ENCODE data around the gene RAB9B. TPM values are rescaled to one million over a fixed set of nuclear protein-coding genes. Genes with fewer than 3 reads are reported as not detected.
"Not testable (repeated sequence)": the region's sequence is repeated elsewhere in the genome, so short reads cannot be mapped to it uniquely, and the experiment has no call there.

Gene RAB9B
- total RNA-seq, 1 donor from 2014 or later, result 0.33 TPM

DNA sequence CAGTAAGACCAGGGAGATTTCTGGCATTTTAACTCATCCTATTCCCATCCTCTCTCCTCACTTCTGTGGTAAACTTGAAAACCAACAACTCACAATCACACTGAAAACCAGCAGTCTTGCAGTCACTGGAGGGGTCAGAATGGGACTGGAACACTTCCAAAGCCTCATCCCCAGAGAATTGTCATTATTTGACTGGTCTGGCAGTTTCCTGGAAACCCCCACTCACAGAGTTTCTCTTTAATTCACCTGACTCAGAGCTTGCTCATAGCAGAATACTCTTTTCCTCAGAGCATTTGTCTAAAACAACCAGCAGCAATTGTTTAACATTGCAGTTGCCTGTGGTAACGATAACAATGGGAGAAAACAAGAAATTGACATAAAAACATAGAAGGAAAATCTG, 7.3 kb upstream of the RAB9B start:
- DNase-seq (ENCODE audit: low read depth), result no peak
- Histone ChIP-seq H3K36me3 (ENCODE audit: control insufficient read depth, insufficient read depth, low read length) (no peaks in the 10 kb centered on the region), H3K27me3 (ENCODE audit: control insufficient read depth, insufficient read depth, low read length) (no peaks in the 10 kb centered on the region), H3K4me3 (ENCODE audit: low read depth, low read length) (no peak overlapping the region)
- TF ChIP-seq, protein P1, sequence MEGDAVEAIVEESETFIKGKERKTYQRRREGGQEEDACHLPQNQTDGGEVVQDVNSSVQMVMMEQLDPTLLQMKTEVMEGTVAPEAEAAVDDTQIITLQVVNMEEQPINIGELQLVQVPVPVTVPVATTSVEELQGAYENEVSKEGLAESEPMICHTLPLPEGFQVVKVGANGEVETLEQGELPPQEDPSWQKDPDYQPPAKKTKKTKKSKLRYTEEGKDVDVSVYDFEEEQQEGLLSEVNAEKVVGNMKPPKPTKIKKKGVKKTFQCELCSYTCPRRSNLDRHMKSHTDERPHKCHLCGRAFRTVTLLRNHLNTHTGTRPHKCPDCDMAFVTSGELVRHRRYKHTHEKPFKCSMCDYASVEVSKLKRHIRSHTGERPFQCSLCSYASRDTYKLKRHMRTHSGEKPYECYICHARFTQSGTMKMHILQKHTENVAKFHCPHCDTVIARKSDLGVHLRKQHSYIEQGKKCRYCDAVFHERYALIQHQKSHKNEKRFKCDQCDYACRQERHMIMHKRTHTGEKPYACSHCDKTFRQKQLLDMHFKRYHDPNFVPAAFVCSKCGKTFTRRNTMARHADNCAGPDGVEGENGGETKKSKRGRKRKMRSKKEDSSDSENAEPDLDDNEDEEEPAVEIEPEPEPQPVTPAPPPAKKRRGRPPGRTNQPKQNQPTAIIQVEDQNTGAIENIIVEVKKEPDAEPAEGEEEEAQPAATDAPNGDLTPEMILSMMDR (IDR thresholded peaks at IDR 0.05; ENCODE audit: insufficient read depth, low read length, poor library complexity, severe bottlenecking), result no peak

DNA sequence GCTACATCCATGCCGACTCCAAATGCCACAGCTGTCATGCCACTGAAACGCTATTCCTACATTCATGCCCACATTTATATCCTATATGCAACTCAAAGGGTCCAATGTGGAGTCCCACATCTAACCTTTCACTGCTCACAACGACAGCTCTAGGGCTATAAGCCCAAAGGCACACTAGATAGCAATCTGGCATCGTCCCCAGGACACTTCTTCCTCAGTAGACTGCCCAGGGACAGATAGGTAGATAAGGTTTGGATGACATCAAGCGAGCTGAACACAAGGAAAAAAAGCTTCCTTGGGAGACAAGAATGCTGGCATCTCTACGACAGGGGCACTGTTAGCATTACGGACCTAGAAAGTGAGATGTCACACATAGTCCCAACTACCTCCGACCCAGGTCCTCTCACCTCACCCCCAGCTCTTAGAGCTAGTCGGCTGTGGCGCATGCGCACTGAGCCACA, 685 bp downstream of the RAB9B start:
- H3K4me3 ChIP-seq (ENCODE audit: low read depth, low read length), result peak overlapping the region; percentile 57
- TF ChIP-seq, protein P1 (IDR thresholded peaks at IDR 0.05; ENCODE audit: insufficient read depth, low read length, poor library complexity, severe bottlenecking), result no peak
- DNase-seq (ENCODE audit: low read depth), result no peak
- no peaks in the 10 kb centered on the region for H3K36me3 ChIP-seq (ENCODE audit: control insufficient read depth, insufficient read depth, low read length)
- H3K27me3 ChIP-seq (ENCODE audit: control insufficient read depth, insufficient read depth, low read length), result peaks cover 3% of the 10 kb centered on the region

DNA sequence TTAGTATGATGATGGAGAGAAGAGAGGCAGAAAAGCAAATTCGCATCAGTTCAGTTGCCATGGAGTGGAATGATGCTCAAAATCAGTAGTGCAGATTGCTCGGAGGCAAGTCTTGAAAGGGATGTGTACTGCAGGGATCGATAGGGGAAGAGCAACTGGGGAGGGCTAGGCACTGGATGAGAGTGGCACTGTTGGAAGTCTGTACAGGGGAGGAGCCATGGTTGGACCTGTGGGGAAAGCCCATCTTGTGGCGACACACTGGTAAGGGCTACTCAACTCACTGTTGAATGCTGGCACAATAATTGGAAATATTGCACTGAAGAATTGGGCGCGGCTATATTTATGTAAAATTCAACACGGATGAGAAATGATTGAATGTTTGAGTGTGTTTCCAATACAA, 1.2 kb downstream of the RAB9B start:
- no peak for DNase-seq (ENCODE audit: low read depth)
- Histone ChIP-seq H3K4me3 (ENCODE audit: low read depth, low read length) (no peak overlapping the region), H3K36me3 (ENCODE audit: control insufficient read depth, insufficient read depth, low read length) (no peaks in the 10 kb centered on the region), H3K27me3 (ENCODE audit: control insufficient read depth, insufficient read depth, low read length) (peaks cover 3% of the 10 kb centered on the region)
- TF ChIP-seq, protein P1 (IDR thresholded peaks at IDR 0.05; ENCODE audit: insufficient read depth, low read length, poor library complexity, severe bottlenecking), result no peak

DNA sequence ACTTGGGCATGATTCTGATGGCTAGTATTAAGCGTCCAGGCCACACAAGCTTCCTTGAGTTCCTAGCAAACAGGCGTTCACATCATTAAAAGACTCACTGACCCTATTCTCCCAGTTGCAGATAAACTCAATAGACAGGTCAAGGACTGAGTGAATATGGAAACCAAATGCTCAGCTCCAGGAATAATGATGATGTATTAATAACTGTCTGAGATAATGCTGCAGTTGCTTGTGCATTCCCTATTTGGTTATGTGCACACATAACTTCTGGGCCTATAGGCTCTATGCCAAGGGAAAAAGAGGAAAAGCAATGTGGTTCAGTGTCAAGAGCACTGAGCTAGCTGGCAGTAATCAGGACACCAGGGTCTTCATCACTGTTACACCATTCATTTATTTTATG, 3.5 kb downstream of the RAB9B start:
- peaks cover 3% of the 10 kb centered on the region for H3K27me3 ChIP-seq (ENCODE audit: control insufficient read depth, insufficient read depth, low read length)
- H3K36me3 ChIP-seq (ENCODE audit: control insufficient read depth, insufficient read depth, low read length), result no peaks in the 10 kb centered on the region
- DNase-seq (ENCODE audit: low read depth), result no peak
- TF ChIP-seq, protein P1 (IDR thresholded peaks at IDR 0.05; ENCODE audit: insufficient read depth, low read length, poor library complexity, severe bottlenecking), result no peak
- H3K4me3 ChIP-seq (ENCODE audit: low read depth, low read length), result no peak overlapping the region

DNA sequence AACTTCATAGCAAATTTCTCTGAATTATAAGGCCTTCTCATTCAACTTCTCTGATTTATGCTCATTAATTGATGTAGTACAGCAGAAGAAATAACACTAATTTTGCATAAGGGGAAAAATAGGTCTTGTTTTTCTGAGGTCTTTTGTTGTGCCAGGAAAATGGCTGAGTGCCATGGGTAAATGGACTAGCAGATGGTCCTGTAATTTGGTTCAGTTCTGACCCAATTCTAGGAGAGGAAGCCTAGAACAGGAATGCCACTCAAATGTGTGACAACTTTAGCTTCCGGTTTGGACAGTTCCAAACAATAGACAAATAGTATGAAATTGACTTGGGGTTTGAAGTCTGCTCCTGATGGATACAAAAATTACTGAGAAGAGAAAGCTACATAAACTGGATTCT, 6.2 kb downstream of the RAB9B start:
- DNase-seq (ENCODE audit: low read depth), result no peak
- no peak overlapping the region for H3K4me3 ChIP-seq (ENCODE audit: low read depth, low read length)
- TF ChIP-seq, protein P1 (IDR thresholded peaks at IDR 0.05; ENCODE audit: insufficient read depth, low read length, poor library complexity, severe bottlenecking), result no peak
- no peaks in the 10 kb centered on the region for H3K27me3 ChIP-seq (ENCODE audit: control insufficient read depth, insufficient read depth, low read length)
- H3K36me3 ChIP-seq (ENCODE audit: control insufficient read depth, insufficient read depth, low read length), result no peaks in the 10 kb centered on the region

DNA sequence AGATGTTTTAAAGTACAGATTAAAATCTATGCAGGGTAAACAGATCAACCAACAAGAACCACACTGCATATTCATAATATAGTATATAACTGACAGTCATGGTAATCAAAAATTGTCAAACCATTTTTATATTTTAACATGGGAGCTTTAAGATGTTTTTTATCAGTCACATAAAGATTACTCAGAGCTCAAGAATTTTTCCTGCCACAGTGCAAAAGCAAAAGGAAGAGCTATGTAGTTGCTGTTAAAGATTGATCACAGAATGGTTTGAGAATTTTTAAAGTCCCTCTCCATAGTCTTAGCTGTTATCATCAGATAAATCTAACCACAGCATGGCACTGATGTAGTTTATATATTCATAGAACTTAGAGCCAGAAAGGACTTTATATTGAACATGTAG, 8.5 kb downstream of the RAB9B start:
- Histone ChIP-seq H3K36me3 (ENCODE audit: control insufficient read depth, insufficient read depth, low read length) (no peaks in the 10 kb centered on the region), H3K4me3 (ENCODE audit: low read depth, low read length) (no peak overlapping the region), H3K27me3 (ENCODE audit: control insufficient read depth, insufficient read depth, low read length) (no peaks in the 10 kb centered on the region)
- TF ChIP-seq, protein P1 (IDR thresholded peaks at IDR 0.05; ENCODE audit: insufficient read depth, low read length, poor library complexity, severe bottlenecking), result no peak
- DNase-seq (ENCODE audit: low read depth), result no peak

DNA sequence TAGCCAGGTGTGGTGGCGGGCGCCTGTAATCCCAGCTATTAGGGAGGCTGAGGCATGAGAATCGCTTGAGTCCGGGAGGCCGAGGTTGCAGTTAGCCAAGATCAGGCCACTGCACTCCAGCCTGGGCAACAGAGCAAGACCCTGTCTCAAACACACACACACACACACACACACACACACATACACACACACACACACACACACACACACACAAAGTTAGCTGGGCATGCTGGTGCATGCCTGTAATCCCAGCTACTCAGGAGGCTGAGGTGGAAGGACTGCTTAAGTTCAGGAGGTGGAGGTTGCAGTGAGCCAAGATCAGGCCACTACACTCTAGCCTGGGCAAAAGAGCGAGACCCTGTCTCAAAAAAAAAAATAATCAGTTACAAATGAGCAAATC, 11.3 kb downstream of the RAB9B start:
- H3K4me3 ChIP-seq (ENCODE audit: low read depth, low read length); DNase-seq (ENCODE audit: low read depth); H3K36me3 ChIP-seq (ENCODE audit: control insufficient read depth, insufficient read depth, low read length); H3K27me3 ChIP-seq (ENCODE audit: control insufficient read depth, insufficient read depth, low read length): not testable (repeated sequence)

Measured in kidney epithelial cell (primary cell).